CD4-positive, alpha-beta T cell treated with Interleukin-15 for 4 hours (primary cell): Measurements from ENCODE around the gene CACUL1.
"Not testable (repeated sequence)": the region's sequence is repeated elsewhere in the genome, so short reads cannot be mapped to it uniquely, and the experiment has no call there.

Experiments used
- DNase-seq: peaks from one replicate; pipeline ENCODE4 v3.0.0-alpha.2; 2020; ENCODE audit warnings: low spot score

CACUL1 gene

GRCh38 chr10:118768041-118768919 is 13.5 kb upstream of the CACUL1 start:
- no peak for DNase-seq

GRCh38 chr10:118767297-118768040 is 12.7 kb upstream of the CACUL1 start:
- no peak for DNase-seq

- DNase-seq, result no peak
These were observed 9.4 kb upstream of the CACUL1 start for GRCh38 chr10:118764195-118764594.

- DNase-seq, result no peak
These were observed 8.6 kb upstream of the CACUL1 start for GRCh38 chr10:118763202-118763988.

GRCh38 chr10:118760265-118760664 is 5.5 kb upstream of the CACUL1 start:
- DNase-seq, result no peak

- no peak for DNase-seq
These were observed 3.7 kb upstream of the CACUL1 start for GRCh38 chr10:118758449-118758848.

GRCh38 chr10:118754229-118754555 is 578 bp downstream of the CACUL1 start:
- DNase-seq, result no peak

GRCh38 chr10:118753331-118754228 is 1.2 kb downstream of the CACUL1 start:
- no peak for DNase-seq

GRCh38 chr10:118752409-118752808 is 2.4 kb downstream of the CACUL1 start:
- DNase-seq, result no peak

- DNase-seq, result no peak
These were observed 3.5 kb downstream of the CACUL1 start for GRCh38 chr10:118751265-118751664.

- no peak for DNase-seq
These were observed 6.7 kb downstream of the CACUL1 start for GRCh38 chr10:118748041-118748440.

- DNase-seq, result no peak
These were observed 8.5 kb downstream of the CACUL1 start for GRCh38 chr10:118746246-118746645.

GRCh38 chr10:118745056-118745455 is 9.7 kb downstream of the CACUL1 start:
- DNase-seq, result no peak

GRCh38 chr10:118744346-118744918 is 10.3 kb downstream of the CACUL1 start:
- not testable (repeated sequence) for DNase-seq

- DNase-seq, result no peak
These were observed 12.0 kb downstream of the CACUL1 start for GRCh38 chr10:118742782-118743181.

- DNase-seq, result no peak
These were observed 12.7 kb downstream of the CACUL1 start for GRCh38 chr10:118742032-118742431.

- DNase-seq, result no peak
These were observed 16.4 kb downstream of the CACUL1 start for GRCh38 chr10:118738406-118738805.

GRCh38 chr10:118737603-118738302 is 17.0 kb downstream of the CACUL1 start:
- no peak for DNase-seq

GRCh38 chr10:118735294-118735693 is 19.5 kb downstream of the CACUL1 start:
- no peak for DNase-seq

- no peak for DNase-seq
These were observed 20.3 kb downstream of the CACUL1 start for GRCh38 chr10:118734475-118734874.
